Measurements from ENCODE around the gene AUTS2. TPM values are rescaled to one million over a fixed set of nuclear protein-coding genes. Genes with fewer than 3 reads are reported as not detected.

The AUTS2 gene
- polyA plus RNA-seq, 1 donor = 110 TPM

- DNase-seq = no peak
Observed at GRCh38 chr7:69714886-69715576, 116.8 kb downstream of the AUTS2 start.

- no peak for DNase-seq
Observed at GRCh38 chr7:69717221-69717620, 118.9 kb downstream of the AUTS2 start.

DNA sequence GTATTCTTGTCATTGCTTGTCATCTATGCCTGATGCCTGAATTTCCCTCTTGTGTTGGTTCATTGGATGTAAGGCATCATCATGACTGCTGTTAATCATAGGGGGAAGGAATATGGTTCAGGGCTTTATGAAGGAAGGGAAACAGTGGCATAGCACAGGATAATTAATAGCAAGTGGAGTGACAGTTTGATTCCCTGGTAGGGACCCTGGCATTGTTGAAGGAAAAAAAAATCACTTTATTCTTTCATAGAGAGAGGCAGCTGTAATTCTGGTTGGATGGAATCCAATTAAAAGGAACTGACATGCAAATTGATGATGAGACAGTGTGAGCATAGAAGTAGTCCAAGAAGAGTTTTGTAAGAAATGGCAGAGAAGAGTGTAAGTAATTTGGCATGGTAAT is 121.4 kb downstream of the AUTS2 start:
- DNase-seq = no peak

- DNase-seq = peak; percentile 34
Observed at GRCh38 chr7:69722843-69723242, 124.6 kb downstream of the AUTS2 start.

DNA sequence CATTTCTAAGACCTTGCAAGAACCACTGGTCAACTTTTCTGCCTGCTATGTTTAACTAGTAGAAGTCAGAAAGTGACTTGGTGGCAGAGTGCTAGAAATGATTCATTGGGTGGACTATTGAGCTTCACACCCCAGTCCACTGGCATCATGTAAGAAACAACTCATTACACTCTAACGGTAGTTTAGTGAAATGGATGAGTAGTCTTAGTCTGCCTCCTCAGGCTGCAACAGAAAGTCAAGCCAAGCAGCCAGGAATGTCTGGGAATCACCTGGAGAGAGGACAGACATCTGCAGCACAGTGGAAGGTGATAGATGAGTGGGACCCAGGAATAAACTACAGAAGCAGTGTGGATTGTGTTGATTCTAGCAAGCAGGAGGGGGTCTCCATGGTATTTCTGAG is 125.4 kb downstream of the AUTS2 start:
- no peak for DNase-seq

GRCh38 chr7:69728304-69728703 is 130.0 kb downstream of the AUTS2 start:
- no peak for DNase-seq

DNA sequence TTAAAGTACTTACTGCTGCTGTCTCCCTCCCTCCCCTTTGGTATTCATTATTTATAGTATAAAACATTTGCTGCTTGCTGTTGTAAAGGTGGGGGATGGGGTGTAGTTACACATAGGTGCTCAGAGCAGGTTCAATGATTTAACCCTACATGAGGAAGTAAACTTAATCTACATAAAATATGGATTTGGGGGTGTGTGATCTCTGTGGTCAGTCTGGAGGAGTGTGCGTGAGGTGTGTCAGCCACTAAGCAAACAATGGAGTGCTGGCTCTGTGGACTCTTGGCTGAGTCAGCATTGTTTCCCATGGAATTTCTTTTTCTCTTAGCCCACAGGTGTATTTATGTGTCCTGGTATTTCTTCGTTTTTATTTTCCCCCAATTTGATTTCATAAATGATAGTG is 133.9 kb downstream of the AUTS2 start:
- no peak for DNase-seq

- DNase-seq = no peak
Observed at GRCh38 chr7:69735582-69735981, 137.3 kb downstream of the AUTS2 start.

DNA sequence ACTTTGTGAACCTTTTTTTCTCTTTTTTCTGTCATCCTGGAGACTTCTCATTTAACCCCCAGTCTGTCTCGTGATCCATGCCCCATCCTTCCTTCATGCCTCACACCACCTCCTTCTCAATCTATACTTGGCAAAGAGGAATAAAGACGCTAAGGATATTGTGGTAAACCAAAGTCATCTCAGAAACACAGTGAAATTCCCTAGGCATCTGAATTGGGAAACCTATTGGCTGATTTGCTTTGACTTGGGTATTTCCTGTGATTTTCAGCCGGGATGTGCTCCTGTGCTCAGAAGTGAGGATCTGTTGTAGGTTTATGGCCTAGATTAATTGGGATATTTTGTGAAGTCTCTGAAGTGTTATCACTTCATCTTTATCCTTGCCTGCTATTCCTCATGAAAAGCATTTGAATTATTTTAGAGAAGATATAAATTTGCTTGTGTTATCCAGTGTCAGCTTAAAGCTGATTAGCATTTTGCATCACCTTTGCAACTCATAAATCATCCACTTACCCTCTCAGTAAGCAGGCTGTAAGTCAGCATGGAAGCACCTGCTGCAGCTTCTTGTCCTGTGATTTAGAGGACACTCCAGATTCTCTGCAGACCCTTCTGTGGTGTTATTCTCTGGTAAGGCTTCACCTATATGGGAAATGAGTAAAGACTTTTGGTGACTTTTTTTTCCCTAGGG is 138.0 kb downstream of the AUTS2 start:
- DNase-seq = no peak

- peak; percentile 36 for DNase-seq
Observed at GRCh38 chr7:69738396-69738951, 140.2 kb downstream of the AUTS2 start.

- no peak for DNase-seq
Observed at GRCh38 chr7:69739190-69739589, 140.9 kb downstream of the AUTS2 start.

GRCh38 chr7:69739931-69740431 is 141.7 kb downstream of the AUTS2 start:
- no peak for DNase-seq

- no peak for DNase-seq
Observed at GRCh38 chr7:69742237-69742636, 144.0 kb downstream of the AUTS2 start.

DNA sequence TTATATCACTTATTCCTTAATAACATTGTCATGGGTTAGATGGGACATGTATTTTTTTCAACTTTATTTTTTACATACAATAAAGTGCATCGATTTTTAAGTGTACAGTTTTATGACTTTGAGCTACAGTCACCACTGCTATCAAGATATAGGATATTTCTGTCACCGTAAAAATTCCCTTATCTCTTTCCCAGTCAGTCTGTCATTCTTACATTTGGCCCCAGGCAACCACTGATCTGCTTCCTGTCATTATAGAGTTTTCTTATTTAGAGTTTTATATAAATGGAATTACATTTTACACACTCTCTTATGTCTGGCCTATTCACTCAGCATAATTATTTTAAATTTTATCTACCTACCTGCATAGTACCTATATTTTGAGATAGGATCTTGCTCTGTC is 145.2 kb downstream of the AUTS2 start:
- DNase-seq = no peak

DNA sequence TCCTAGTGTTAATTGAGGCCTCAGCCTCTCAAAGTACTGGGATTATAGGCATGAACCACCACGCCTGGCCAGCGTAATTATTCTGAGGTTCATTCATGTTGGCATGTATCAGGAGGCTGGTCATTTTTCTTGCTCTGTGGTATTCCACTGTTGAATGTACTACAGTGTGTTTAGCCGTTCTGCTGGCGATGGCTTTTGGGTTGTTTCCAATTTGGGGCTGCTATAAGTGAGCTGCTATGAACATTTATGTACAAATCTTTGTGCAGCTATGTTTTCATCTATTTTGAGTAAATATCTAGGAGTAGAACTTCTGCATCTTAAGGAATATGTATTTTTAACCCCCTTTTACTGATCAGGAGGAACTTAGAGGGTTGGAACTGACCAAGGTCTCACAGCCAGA is 145.8 kb downstream of the AUTS2 start:
- no peak for DNase-seq

- no peak for DNase-seq
Observed at GRCh38 chr7:69746383-69746782, 148.1 kb downstream of the AUTS2 start.

DNA sequence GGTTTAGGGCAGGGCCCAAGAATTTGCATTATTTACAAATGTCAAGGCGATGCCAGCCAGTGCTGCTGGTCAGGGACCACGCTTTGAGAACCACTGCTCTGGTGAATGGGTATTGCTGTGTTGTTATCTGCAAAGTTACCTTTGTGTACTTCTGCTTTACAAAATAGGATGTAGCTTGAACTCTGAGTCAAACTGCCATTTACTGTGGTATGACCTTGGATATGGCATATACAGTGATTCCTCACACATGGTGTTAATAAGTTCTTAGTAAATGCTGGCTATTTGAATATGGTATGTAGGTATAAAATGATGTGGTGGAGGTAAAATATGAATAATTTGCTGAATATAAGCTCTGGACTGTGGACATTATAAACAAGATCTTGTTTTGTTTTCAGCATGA is 148.9 kb downstream of the AUTS2 start:
- no peak for DNase-seq

- DNase-seq = no peak
Observed at GRCh38 chr7:69748530-69748929, 150.3 kb downstream of the AUTS2 start.

DNA sequence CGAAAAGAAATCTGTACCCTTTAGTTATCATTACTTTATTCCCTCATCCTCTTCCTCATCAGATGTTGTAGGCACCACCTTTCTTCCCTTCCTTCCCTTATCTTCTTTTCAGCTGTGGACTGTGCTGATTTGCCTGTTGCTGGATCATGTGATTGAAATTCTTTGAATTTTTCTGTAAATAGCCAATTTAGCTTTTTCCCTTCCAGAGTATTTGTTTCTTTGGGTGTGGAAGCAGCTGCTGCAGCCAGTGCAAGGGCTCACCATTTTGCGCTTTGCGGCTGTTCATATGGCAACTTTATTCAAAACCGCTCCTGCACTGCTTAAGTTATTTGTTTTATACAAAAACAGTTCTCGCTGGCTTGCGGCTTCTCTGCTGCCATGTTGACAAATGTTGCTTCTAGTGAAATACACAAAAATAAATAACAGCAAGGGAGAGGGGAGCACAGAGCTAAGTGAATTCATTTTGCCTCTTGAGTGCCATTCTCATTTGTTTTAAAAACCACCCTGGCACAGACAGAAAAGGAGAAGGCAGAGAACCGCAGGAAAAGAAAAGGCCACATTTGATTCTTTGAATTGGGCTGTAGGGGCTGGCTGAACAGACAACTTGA is 151.2 kb downstream of the AUTS2 start:
- no peak for DNase-seq

- no peak for DNase-seq
Observed at GRCh38 chr7:69749994-69750393, 151.7 kb downstream of the AUTS2 start.

GRCh38 chr7:69751026-69751425 is 152.8 kb downstream of the AUTS2 start:
- DNase-seq = no peak

GRCh38 chr7:69753981-69754380 is 155.7 kb downstream of the AUTS2 start:
- no peak for DNase-seq

- no peak for DNase-seq
Observed at GRCh38 chr7:69754476-69754875, 156.2 kb downstream of the AUTS2 start.

Measured in left kidney (tissue), 2 donors.